Adrenal gland (tissue), 5 donors: ENCODE data around the gene PTPRN2.

Experiments used
- POLR2A ChIP-seq, 2 donors: fragments of 450-650 bp; IDR thresholded peaks; one replicate each; pipeline ENCODE4 v1.6.1; 2017; ENCODE audit warnings: antibody characterized with exemption in 2 of 2, mild to moderate bottlenecking in 2 of 2, moderate library complexity in 1 of 2
- TF ChIP-seq, protein P1 (sequence below), 6 experiments: fragments of 450-650 bp in 4 of 6; fragments of 200-600 bp in 2 of 6; sonication (generic) in 1 of 6; IDR thresholded peaks; 1 replicate in 5 of 6; 2 replicates in 1 of 6; pipeline versions ENCODE4 v1.5.1 to v1.8.0; 2016 to 2021; ENCODE audit warnings: antibody characterized with exemption in 6 of 6, mild to moderate bottlenecking in 2 of 6, moderate library complexity in 1 of 6
- donor health status: DM: no; HTN: no; CAD: no.

DNA sequence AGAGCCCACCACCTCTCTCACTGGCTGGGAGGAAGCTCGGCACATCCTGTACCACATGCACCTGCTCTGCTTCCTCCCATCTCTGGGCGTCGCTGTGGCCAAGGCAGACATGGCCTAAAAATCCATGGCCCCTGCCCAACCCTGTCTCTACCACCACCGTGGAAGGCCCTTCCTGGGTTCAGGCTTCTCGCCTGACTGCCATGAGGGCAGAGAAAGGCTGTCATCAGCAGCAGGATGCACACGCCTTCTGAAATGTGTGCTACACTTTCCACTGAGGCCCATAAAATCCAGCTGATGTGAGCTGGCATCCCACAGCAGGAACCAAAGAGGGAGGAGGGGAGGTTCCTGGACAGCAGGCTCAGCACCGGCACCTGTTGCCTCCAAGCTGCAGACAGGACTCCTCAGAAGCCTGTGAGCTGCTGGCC is 93.4 kb downstream of the PTPRN2 start:
- TF ChIP-seq POLR2A (IDR thresholded peaks at IDR 0.05): no peak
- TF ChIP-seq, protein P1, sequence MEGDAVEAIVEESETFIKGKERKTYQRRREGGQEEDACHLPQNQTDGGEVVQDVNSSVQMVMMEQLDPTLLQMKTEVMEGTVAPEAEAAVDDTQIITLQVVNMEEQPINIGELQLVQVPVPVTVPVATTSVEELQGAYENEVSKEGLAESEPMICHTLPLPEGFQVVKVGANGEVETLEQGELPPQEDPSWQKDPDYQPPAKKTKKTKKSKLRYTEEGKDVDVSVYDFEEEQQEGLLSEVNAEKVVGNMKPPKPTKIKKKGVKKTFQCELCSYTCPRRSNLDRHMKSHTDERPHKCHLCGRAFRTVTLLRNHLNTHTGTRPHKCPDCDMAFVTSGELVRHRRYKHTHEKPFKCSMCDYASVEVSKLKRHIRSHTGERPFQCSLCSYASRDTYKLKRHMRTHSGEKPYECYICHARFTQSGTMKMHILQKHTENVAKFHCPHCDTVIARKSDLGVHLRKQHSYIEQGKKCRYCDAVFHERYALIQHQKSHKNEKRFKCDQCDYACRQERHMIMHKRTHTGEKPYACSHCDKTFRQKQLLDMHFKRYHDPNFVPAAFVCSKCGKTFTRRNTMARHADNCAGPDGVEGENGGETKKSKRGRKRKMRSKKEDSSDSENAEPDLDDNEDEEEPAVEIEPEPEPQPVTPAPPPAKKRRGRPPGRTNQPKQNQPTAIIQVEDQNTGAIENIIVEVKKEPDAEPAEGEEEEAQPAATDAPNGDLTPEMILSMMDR (IDR thresholded peaks at IDR 0.05): no peak
